Epithelial cell of prostate (primary cell): ENCODE results near the gene DIPK2B.

Experiments
- DNase-seq: peaks from one replicate; pipeline ENCODE4 v3.0.0-alpha.2; 2011; ENCODE audit warnings: low read depth, low spot score
- H3K27ac ChIP-seq: fragments of 450-650 bp; 2 replicates; pipeline ENCODE4 v1.5.1; 2017; ENCODE audit warnings: mild to moderate bottlenecking

DIPK2B gene

GRCh38 chrX:45164021-45164621, 36.6 kb downstream of the DIPK2B start:
- H3K27ac ChIP-seq = no peak overlapping the region

DNA sequence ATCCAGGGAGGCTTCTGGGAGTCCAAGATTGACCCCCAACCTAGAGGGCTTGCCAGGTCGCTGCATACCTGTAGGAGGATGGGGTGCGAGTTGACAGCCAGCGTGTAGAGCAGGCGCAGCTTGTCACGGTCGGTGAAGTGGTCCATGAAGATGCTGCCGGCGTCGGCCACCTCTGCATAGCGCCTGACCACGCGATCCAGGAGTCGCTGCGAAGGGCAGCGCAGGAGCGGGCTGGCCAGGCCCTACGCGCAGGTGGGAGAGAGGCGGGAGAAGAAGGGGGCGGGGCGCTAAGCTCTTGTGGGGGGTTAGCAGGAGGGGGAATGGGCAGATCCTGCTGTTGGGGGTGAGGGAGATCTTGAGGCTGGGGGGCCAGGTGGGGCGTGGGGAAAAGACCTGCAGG, 43.0 kb downstream of the DIPK2B start:
- H3K27ac ChIP-seq = no peak overlapping the region
- DNase-seq = no peak

More at GRCh38 chrX:45164021-45164621, 36.6 kb downstream of the DIPK2B start:
- DNase-seq = no peak

- no peak overlapping the region for H3K27ac ChIP-seq
- DNase-seq = no peak
Measured at GRCh38 chrX:45154462-45154861, 46.2 kb downstream of the DIPK2B start.

DNA sequence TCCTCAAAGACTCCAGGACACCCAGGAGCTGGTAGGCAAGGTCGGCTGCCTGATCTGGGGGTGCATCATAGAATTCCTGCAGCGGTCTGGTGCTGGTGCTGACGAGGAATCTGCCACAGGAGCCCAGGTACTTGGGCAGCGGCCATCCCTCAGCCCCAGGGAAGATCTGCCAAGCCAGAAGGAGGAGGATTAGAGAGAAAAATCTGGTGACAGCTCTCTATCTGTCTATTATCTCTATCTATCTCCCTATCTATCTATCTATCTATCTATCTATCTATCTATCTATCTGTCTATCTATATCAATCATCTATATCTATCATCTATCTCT, 46.7 kb downstream of the DIPK2B start:
- H3K27ac ChIP-seq = no peak overlapping the region
- no peak for DNase-seq
